ENCODE measurements around the gene UBR4. TPM values are rescaled to one million over a fixed set of nuclear protein-coding genes. Genes with fewer than 3 reads are reported as not detected.

UBR4 gene
- total and polyA plus RNA-seq, 12 donors = 82.3 to 278 (median 119) TPM

- Histone ChIP-seq H3K36me3 (replicated peaks in 1 of 2) (peaks cover 0 to 37% of the 10 kb centered on the region in 2 donors), H3K27me3 (no peaks in the 10 kb centered on the region), H3K27ac (no peak overlapping the region), H3K4me3 (no peak overlapping the region), H3K9me3 (replicated peaks in 1 of 3) (no peaks in the 10 kb centered on the region), H3K4me1 (replicated peaks in 1 of 2) (peaks cover 0 to 5% of the 10 kb centered on the region in 2 donors)
- TF ChIP-seq CTCF (IDR thresholded peaks at IDR 0.05) (no peak), POLR2A (IDR thresholded peaks at IDR 0.05) (no peak)
- intact Hi-C loops (cut with DNase I) = loop anchor here in 1 of 2 donors (10.0 kb wide), 1 partner anchor 156 kb away; no protein-coding TSS in a partner anchor
- no peak for DNase-seq
- 70 to 81% (median 79%) methylated on average over 16 to 17 of the region's 17 CpGs for WGBS, 4 donors
Observed at GRCh38 chr1:19070891-19071621, 139.0 kb downstream of the UBR4 start.

GRCh38 chr1:19070197-19070651, 139.8 kb downstream of the UBR4 start:
- no peak overlapping the region for H3K4me3 ChIP-seq
- H3K27me3 ChIP-seq = no peaks in the 10 kb centered on the region
- H3K27ac ChIP-seq = no peak overlapping the region
- peaks cover 0 to 5% of the 10 kb centered on the region in 2 donors for H3K4me1 ChIP-seq (replicated peaks in 1 of 2)
- DNase-seq = peak in 3 of 7 donors; percentile 10 to 53 (median 39)
- peaks cover 0 to 28% of the 10 kb centered on the region in 2 donors for H3K36me3 ChIP-seq (replicated peaks in 1 of 2)
- H3K9me3 ChIP-seq (replicated peaks in 1 of 3) = no peaks in the 10 kb centered on the region
- 32 to 80% (median 38%) methylated on average over 3 to 9 of the region's 9 CpGs for WGBS, 4 donors
- TF ChIP-seq POLR2A (IDR thresholded peaks at IDR 0.05) (no peak), CTCF (IDR thresholded peaks at IDR 0.05) (no peak)
- intact Hi-C loops (cut with DNase I) = loop anchor here in 1 of 2 donors (10.0 kb wide), 1 partner anchor 155 kb away; no protein-coding TSS in a partner anchor

- no peaks in the 10 kb centered on the region for H3K9me3 ChIP-seq (replicated peaks in 1 of 3)
- TF ChIP-seq POLR2A (IDR thresholded peaks at IDR 0.05) = no peak
- no peak for TF ChIP-seq CTCF (IDR thresholded peaks at IDR 0.05)
- intact Hi-C loops (cut with DNase I) = no loop called here
Observed at GRCh38 chr1:19068639-19069276, 141.3 kb downstream of the UBR4 start.

GRCh38 chr1:19067912-19068638, 142.0 kb downstream of the UBR4 start:
- Histone ChIP-seq H3K27me3 (no peaks in the 10 kb centered on the region), H3K9me3 (replicated peaks in 1 of 3) (no peaks in the 10 kb centered on the region), H3K4me1 (replicated peaks in 1 of 2) (peaks cover 0 to 5% of the 10 kb centered on the region in 2 donors), H3K36me3 (replicated peaks in 1 of 2) (peaks cover 0 to 7% of the 10 kb centered on the region in 2 donors), H3K27ac (no peak overlapping the region), H3K4me3 (no peak overlapping the region)
- WGBS, 4 donors = 37 to 53% (median 51%) methylated on average over 12 to 14 of the region's 14 CpGs
- TF ChIP-seq POLR2A (IDR thresholded peaks at IDR 0.05) (no peak), CTCF (IDR thresholded peaks at IDR 0.05) (no peak)
- no peak for DNase-seq
- intact Hi-C loops (cut with DNase I) = no loop called here

More at GRCh38 chr1:19068639-19069276, 141.3 kb downstream of the UBR4 start:
- H3K27ac ChIP-seq = no peak overlapping the region
- peaks cover 0 to 5% of the 10 kb centered on the region in 2 donors for H3K4me1 ChIP-seq (replicated peaks in 1 of 2)
- no peaks in the 10 kb centered on the region for H3K27me3 ChIP-seq
- 68 to 78% (median 77%) methylated on average over 7 to 11 of the region's 11 CpGs for WGBS, 4 donors
- peaks cover 0 to 14% of the 10 kb centered on the region in 2 donors for H3K36me3 ChIP-seq (replicated peaks in 1 of 2)
- H3K4me3 ChIP-seq = no peak overlapping the region
- DNase-seq = no peak
